M059J (cell line): ENCODE measurements around the gene SP140L. TPM values are rescaled to one million over a fixed set of nuclear protein-coding genes. Genes with fewer than 3 reads are reported as not detected.
"Not testable (repeated sequence)": the region's sequence is repeated elsewhere in the genome, so short reads cannot be mapped to it uniquely, and the experiment has no call there.

Experiments used
- DNase-seq: peaks from one replicate; pipeline ENCODE4 v3.0.0-alpha.2; 2012; ENCODE audit warnings: low read depth
- total RNA-seq: library from RNA; depleted of rRNA; stranded (reverse); fragments of >200 nt; shearing (Covaris generic); gene quantifications from 2 replicates; pipeline ENCODE4 v1.2.3, GENCODE V29; 2014; rRNA removed

Gene SP140L
- 7.6 and 11.2 TPM in 2 replicates for total RNA-seq

GRCh38 chr2:230326453-230327417, at the start of gene SP140L:
SP140L (plus strand) TSS chr2:230327193; CDS start chr2:230327270, 77 bp downstream.
- peak; percentile 87 for DNase-seq

GRCh38 chr2:230282936-230283335, 44.1 kb upstream of the SP140L start:
- no peak for DNase-seq

DNA sequence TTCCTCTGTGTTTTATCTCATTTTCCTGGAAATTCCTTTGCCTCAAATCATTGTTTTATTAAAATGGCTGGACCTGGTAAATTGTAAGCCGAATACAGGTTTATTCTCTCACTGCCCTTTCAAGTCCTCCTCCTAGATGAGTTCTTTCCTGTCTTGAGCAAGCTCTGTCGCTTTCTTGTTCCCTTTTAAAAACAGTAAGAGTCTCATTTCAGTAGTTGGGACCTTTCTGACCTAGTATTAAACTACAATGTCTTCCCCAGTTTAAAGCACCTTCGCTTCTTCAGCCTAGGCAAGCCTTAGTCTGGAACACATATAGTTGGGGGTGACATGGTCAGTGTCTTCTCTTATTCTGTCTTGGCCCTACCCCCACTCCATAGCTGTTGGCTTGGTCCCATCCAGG, 40.9 kb upstream of the SP140L start:
- no peak for DNase-seq

- peak; percentile 36 for DNase-seq
These were observed 37.7 kb upstream of the SP140L start for GRCh38 chr2:230289311-230289710.

GRCh38 chr2:230295192-230295591, 31.8 kb upstream of the SP140L start:
- DNase-seq = no peak

GRCh38 chr2:230296917-230297316, 30.1 kb upstream of the SP140L start:
- no peak for DNase-seq

DNA sequence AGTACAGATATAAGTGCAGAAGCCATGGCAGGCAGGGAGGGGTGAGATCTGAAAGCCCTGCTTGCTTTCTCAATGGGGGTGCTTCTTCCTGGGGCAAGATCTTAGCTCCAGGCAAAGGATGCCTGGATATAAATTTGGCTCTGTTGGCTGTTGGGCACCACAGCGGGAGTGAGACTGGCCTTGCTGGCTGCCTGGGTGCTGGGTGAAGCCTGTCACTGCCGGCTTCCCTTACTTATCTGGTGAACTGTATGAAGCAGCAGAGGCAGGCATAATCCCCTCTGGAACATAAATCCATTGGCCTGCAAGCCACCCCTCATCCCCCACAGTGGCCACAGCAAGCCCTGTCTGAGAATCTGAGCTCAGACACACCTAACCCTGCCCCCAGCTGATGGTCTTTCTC, 27.4 kb upstream of the SP140L start:
- DNase-seq = no peak

GRCh38 chr2:230305416-230306275, 21.3 kb upstream of the SP140L start:
- DNase-seq = no peak

- no peak for DNase-seq
These were observed 20.5 kb upstream of the SP140L start for GRCh38 chr2:230306474-230306873.

DNA sequence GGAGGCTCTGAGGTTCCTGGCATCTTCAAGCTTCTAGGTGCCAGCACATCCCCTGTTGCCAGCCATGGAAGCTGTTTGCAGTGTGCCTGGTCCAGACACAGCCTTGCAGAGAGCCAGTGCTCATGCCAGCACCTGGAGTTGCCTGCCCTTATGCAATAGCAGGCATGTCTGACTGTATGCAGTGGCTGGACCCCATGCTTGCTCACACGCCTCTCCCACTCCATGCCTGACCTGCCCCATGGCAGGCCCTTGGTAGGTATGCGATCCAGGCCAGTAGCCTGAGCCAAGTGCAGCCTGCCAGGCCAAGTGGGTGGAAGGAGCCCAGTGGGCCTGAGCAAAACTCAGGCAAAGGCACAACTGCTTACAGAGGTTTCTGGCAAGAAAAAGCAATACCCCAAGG, 19.5 kb upstream of the SP140L start:
- no peak for DNase-seq

DNA sequence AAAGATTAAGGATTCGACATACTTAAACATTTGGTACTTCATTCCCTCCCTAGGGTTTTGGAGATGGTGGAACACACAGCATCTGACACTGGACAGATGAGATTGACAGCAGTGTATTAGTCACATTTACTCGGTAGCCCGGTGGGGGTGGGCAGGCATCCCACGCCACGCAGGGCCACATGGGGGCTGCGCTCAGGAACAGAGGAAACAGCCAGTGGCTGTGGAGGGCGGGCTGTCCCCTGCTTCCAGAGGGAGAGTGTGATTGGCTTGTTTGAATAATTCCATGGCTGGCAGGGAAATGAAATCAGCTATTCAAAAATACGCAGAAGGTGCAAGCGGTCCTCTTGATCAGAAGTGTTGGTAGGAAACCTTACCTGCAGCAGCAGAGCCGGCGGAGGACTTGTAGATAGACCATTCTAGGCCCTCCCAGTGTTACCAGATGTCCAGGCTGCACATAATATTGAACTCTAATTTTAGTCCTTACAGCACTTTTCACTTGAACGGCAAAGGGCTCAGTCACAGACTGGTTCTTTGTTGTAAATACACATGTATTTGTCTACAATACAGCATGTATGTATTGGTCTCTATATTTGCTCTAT, 18.5 kb upstream of the SP140L start:
- no peak for DNase-seq

GRCh38 chr2:230310792-230311191, 16.2 kb upstream of the SP140L start:
- DNase-seq = not testable (repeated sequence)

DNA sequence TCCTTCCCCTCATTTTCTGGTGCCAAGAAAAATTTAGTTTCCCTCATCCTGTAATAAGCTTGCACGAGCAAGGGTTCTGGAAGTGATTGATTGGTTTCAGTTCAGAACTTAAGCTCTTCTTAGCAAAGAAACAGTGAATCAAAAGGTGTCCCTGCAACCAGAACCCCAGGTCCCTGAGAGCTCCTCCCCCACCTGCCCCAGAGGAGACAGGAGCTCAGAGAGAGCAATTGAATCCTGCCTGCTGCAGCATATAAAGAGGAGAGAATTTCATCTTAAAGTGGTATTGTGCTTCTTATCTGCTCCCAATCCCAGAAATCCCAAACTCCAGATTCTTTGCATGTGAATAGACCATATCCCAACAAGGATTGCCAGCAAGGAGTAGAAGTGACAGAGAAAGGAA, 15.4 kb upstream of the SP140L start:
- not testable (repeated sequence) for DNase-seq

GRCh38 chr2:230312638-230313037, 14.4 kb upstream of the SP140L start:
- DNase-seq = peak; percentile 83

DNA sequence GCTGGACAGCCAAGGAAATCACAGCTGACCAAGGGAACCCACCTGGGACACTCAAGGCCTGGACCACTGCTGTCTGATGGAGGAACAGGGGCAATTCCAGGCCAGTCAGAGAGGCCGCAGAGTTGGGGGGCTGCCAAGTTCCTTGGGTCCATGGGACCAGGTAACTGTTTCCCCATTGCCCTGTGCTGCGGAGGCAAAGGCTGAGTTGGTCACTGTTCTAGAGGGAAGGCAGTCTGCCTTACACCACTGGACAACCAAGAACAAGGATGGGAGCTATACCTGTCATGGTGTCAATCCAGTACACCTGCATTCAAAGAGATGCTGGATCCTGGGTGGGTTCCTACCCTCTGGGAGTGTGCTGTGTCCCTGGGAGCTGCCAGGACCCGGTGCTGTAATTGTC, 9.6 kb upstream of the SP140L start:
- no peak for DNase-seq

- DNase-seq = peak; percentile 33
These were observed 8.5 kb upstream of the SP140L start for GRCh38 chr2:230318190-230319121.

DNA sequence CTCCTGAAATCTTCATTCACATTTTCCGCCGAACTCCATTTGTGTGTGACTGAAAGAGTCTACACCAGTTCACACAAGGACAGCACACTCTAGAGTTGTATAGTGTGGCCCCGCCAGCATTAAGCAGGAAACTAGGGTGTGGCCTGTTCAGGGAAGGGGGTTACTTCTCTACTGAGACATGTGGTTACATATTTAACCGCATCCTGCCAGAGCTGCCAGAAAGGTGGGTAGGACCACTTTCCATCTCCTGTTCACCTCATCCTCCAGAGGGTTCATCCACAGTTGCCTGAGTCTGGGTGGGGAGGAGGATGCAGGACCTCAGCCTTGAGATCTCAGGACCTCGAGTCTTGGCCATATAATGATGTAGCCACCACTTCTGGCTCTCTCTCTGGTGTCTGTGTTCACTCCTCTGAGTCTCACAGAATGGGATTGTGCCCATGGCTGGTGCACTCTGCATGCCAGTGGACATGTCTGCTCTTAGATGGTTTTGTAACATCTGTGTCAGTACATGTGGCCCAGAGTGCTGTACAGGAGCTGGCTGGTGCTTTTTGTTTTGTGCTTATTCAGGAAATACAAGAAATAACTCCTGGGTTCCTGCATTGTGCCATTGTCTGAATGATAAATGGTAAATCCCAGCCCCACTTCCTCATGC, 7.7 kb upstream of the SP140L start:
- DNase-seq = no peak

- no peak for DNase-seq
These were observed 6.0 kb upstream of the SP140L start for GRCh38 chr2:230321031-230321430.

DNA sequence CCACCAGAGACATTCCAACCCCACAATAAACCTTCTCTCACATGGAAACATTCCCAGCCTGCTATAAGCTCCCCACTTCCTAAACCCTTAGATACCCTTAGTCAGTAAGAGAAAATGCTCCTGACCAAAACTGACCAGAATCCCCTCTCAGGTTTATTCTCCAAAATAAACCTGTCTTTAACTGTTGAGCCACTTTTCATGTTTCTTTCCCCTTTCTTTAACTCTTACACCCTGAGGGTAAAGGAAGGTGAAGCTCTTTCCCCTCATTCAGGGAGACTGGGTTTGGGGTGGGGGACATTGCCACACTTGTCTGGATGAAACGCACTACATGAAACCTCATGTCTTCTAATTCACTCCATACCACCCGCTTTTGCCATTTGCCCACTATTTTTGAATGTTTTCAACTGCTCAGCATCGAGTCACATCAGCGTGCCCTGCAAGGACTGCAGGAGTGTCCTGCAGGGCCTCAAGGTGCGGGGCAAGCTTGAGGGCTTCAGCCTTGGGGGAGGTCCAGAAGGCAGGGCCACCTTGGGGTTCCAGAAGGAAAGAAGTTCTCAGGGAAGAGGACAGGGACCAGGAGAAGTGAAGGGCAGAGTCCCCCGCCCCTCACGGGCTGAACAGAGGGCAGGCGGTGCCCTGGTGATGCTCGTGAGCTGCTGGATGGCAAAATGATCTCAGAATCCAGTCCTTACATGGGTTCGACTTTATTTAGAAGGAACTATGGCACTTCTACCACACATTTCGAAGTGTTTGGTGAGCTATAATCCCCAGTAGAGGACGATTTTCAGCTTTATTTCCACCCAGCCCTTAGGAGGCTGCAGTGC, 4.2 kb upstream of the SP140L start:
- no peak for DNase-seq
